Natural killer cell (primary cell): ENCODE data around the gene TMOD3. TPM values are rescaled to one million over a fixed set of nuclear protein-coding genes. Genes with fewer than 3 reads are reported as not detected.

Source experiments
- ATAC-seq, 3 donors: fragments of 150-1000 bp in 2 of 3; fragments of 200-7000 bp in 1 of 3; cut with Tn5 transposase; 1 replicate in 1 of 3; 2 replicates in 2 of 3; pipeline ENCODE4 v1.10.0; 2021; ENCODE audit warnings: mild to moderate bottlenecking in 2 of 3, moderate library complexity in 2 of 3
- DNase-seq, 2 donors: peaks; one replicate each; pipeline versions ENCODE4 v3.0.0 to v3.0.0-alpha.2; 2013 to 2021; ENCODE audit warnings: mixed read lengths in 1 of 2
- H3K27ac ChIP-seq: one replicate; pipeline ENCODE4 v1.5.1; 2013; ENCODE audit warnings: mild to moderate bottlenecking, low read length
- H3K27me3 ChIP-seq: one replicate; pipeline ENCODE4 v1.6.1; 2013; ENCODE audit warnings: low read length; ENCODE audit not compliant: control insufficient read depth, insufficient read depth
- H3K36me3 ChIP-seq: one replicate; pipeline ENCODE4 v1.6.1; 2013; ENCODE audit warnings: low read length; ENCODE audit not compliant: control insufficient read depth, insufficient read depth
- H3K4me1 ChIP-seq: one replicate; pipeline ENCODE4 v1.6.1; 2013; ENCODE audit warnings: low read length; ENCODE audit not compliant: control insufficient read depth, insufficient read depth
- H3K4me3 ChIP-seq: one replicate; pipeline ENCODE4 v1.5.1; 2013; ENCODE audit warnings: low read length
- H3K9me3 ChIP-seq: one replicate; pipeline ENCODE4 v1.6.1; 2013; ENCODE audit warnings: low read length; ENCODE audit not compliant: control insufficient read depth, insufficient read depth
- H3K27ac Mint-ChIP-seq, 2 donors: one replicate each; pipeline ENCODE4 v1.8.0; 2022; ENCODE audit warnings: mild to moderate bottlenecking in 2 of 2, mixed read lengths in 2 of 2, moderate library complexity in 1 of 2
- H3K27me3 Mint-ChIP-seq, 2 donors: one replicate each; pipeline ENCODE4 v1.8.0; 2022; ENCODE audit warnings: low read depth in 2 of 2, mixed read lengths in 2 of 2
- H3K36me3 Mint-ChIP-seq: one replicate; pipeline ENCODE4 v1.8.0; 2022; ENCODE audit warnings: mixed read lengths
- H3K4me1 Mint-ChIP-seq, 2 donors: one replicate each; pipeline ENCODE4 v1.8.0; 2022; ENCODE audit warnings: mixed read lengths in 2 of 2
- H3K4me3 Mint-ChIP-seq: one replicate; pipeline ENCODE4 v1.8.0; 2022; ENCODE audit warnings: mild to moderate bottlenecking, moderate library complexity, mixed read lengths
- H3K9me3 Mint-ChIP-seq, 2 donors: one replicate each; pipeline ENCODE4 v1.8.0; 2022; ENCODE audit warnings: mixed read lengths in 2 of 2
- CTCF ChIP-seq: fragments of 200-600 bp; IDR thresholded peaks from one replicate; pipeline ENCODE4 v1.8.0; 2022; ENCODE audit warnings: antibody characterized with exemption
- WGBS: methylation state at CpG from one replicate; pipeline ENCODE4 v1.1.7; 2013; ENCODE audit warnings: missing lambda C conversion rate; ENCODE audit not compliant: insufficient coverage; 5-methylcytosine and 5-hydroxymethylcytosine counted together
- intact Hi-C: fragments of 100-400 bp; cut with micrococcal nuclease; formaldehyde crosslinking; loops from one replicate; pipeline ENCODE4 v1.14.2; 2022
- total RNA-seq, 4 donors: library from RNA; stranded (reverse); fragments of 120-200 nt in 1 of 4; gene quantifications; one replicate each; pipeline versions ENCODE4 v1.2.3 to v1.2.4, GENCODE V29; 2013 to 2022

TMOD3 gene
- total RNA-seq, 3 donors from 2014 or later (not counting 1 experiment from before 2014, with no cell fraction given), result 56.5 to 72.3 (median 69.4) TPM

DNA sequence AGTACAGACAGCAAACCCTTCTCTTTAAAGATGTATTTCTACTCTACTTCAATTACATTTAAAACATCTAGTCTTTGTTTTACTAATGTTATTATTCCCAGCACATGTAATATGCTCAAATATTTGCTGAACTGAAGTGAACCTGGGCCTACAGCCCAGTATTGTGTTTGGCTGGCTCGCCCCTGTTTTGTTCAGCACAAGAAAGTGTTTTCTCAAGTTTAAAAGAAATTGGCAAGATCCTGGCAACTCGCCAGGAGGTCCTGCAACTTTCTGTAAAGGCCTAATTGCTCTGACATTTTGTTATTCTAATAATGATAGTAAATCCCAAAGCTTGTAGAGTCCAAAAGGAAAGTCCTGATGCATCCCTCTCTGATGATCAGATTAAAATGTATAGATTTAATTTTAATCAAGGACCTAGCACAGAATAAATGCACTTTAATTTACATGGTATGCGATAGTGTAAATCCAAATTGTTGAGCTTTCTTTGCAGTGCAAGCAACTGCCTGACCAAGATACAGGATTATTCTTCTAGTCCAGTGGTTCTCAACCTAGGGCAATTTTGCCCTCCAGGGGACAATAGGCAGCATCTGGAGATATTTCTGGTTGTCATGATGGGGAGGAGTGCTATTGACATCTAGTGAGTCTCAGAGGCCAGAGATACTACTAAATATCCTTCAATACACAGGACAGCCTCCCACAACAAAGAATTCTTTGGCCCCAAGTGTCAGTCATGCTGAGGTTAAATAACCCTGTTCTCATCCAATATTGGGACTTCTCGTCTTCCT, 35.7 kb upstream of the TMOD3 start:
- DNase-seq, result no peak
- H3K9me3 Mint-ChIP-seq, result no peaks in the 10 kb centered on the region
- intact Hi-C loops, result no loop called here

DNA sequence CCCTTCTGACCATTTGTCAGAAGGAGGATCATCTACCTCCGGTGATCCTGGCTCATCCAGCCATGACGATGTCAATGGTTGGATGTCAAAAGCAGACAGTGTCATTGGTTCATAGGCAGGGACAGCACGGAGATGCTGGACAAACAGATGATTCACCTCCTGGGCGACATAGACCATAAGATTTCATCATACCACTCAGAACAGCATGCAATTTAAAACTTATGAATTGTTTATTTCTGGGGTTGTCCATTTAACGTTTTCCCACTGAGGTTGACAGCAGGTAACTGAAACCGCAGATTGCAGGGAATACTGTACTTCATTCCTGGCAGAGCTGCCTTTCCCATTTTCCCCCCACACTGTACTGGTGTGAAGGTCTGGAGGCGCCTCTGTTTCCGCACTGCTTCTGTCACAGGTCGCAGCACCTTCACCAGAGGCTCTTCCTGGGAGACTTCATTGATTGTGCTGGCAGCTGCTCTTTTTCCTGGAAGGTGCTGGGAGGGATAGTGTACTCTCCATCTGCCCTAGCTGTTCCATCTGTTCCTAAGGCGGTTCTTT, 32.5 kb upstream of the TMOD3 start:
- Mint-ChIP-seq H3K4me1 (no peaks in the 10 kb centered on the region), H3K36me3 (no peaks in the 10 kb centered on the region), H3K4me3 (no peak overlapping the region), H3K27ac (no peak overlapping the region), H3K27me3 (no peaks in the 10 kb centered on the region), H3K9me3 (no peaks in the 10 kb centered on the region)
- intact Hi-C loops, result no loop called here
- no peaks in the 10 kb centered on the region for H3K27me3 ChIP-seq
- TF ChIP-seq CTCF, result no peak
- no peak overlapping the region for H3K4me3 ChIP-seq
- no peaks in the 10 kb centered on the region for H3K4me1 ChIP-seq
- H3K27ac ChIP-seq, result no peak overlapping the region
- DNase-seq (no peak), ATAC-seq (no peak)
- WGBS, result 93% methylated on average over 10 of the region's 10 CpGs
- H3K9me3 ChIP-seq, result no peaks in the 10 kb centered on the region
- H3K36me3 ChIP-seq, result peaks cover 4% of the 10 kb centered on the region

More for the DNA sequence above, 35.7 kb upstream of the TMOD3 start:
- Histone ChIP-seq H3K9me3 (no peaks in the 10 kb centered on the region), H3K27ac (no peak overlapping the region), H3K36me3 (peaks cover 3% of the 10 kb centered on the region), H3K4me3 (no peak overlapping the region), H3K27me3 (no peaks in the 10 kb centered on the region), H3K4me1 (no peaks in the 10 kb centered on the region)
- no peaks in the 10 kb centered on the region for H3K4me1 Mint-ChIP-seq
- H3K4me3 Mint-ChIP-seq, result no peak overlapping the region
- no peaks in the 10 kb centered on the region for H3K36me3 Mint-ChIP-seq
- WGBS, result 86% methylated on average over 4 of the region's 4 CpGs
- ATAC-seq, result no peak
- no peak for TF ChIP-seq CTCF
- H3K27me3 Mint-ChIP-seq, result peaks cover 7 to 8% of the 10 kb centered on the region in 2 donors
- H3K27ac Mint-ChIP-seq, result no peak overlapping the region

DNA sequence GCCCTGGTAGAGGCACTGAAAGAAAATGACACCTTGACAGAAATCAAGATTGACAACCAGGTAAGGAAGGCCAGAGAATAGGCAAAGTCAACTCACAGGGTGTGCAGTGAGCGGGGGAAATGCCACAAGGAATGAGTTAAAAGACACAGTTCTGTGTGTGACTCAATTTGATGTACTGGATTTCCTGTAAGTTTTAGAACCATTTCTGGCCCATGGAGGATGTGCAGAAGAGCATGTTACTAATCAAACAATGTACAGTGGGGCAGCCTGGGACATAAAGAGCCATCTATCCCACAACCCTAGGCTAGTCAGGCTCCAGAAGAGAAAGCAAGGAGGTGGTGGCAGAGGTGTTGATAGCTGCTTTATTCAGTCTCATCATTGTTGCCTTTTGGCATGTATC, 31.2 kb upstream of the TMOD3 start:
- no peaks in the 10 kb centered on the region for H3K9me3 Mint-ChIP-seq
- H3K27ac Mint-ChIP-seq, result no peak overlapping the region
- 100% methylated on average over 1 of the region's 1 CpG for WGBS
- intact Hi-C loops, result no loop called here
- DNase-seq, result no peak
- H3K27me3 Mint-ChIP-seq, result no peaks in the 10 kb centered on the region
- TF ChIP-seq CTCF, result no peak
- no peaks in the 10 kb centered on the region for H3K4me1 Mint-ChIP-seq
- no peak for ATAC-seq
- H3K27me3 ChIP-seq, result no peaks in the 10 kb centered on the region
- no peaks in the 10 kb centered on the region for H3K36me3 Mint-ChIP-seq
- peaks cover 4% of the 10 kb centered on the region for H3K36me3 ChIP-seq
- no peak overlapping the region for H3K4me3 Mint-ChIP-seq
- H3K9me3 ChIP-seq, result no peaks in the 10 kb centered on the region
- no peaks in the 10 kb centered on the region for H3K4me1 ChIP-seq
- no peak overlapping the region for H3K27ac ChIP-seq
- H3K4me3 ChIP-seq, result no peak overlapping the region
